Erythroblast (primary cell): ENCODE data around the gene ELMO3.

Source experiments
- GATA1 ChIP-seq: IDR thresholded peaks from 2 replicates; pipeline ENCODE4 v1.6.1; 2011; ENCODE audit warnings: low read depth, mild to moderate bottlenecking, control low read depth, low read length, moderate library complexity
- POLR2A ChIP-seq: IDR thresholded peaks from 2 replicates; pipeline ENCODE4 v1.6.1; 2011; ENCODE audit warnings: mild to moderate bottlenecking, low read length

- TF ChIP-seq POLR2A (no peak), GATA1 (no peak)
Measured at GRCh38 chr16:67211674-67212073, 12.7 kb downstream of the ELMO3 start.
